Prostate gland (tissue), 2 donors: Measurements from ENCODE around the gene BPTF.

Source experiments
- CTCF ChIP-seq, 4 experiments: fragments of 200-600 bp in 2 of 4; fragments of 450-650 bp in 2 of 4; sonication (generic) in 2 of 4; IDR thresholded peaks; 1 replicate in 3 of 4; 2 replicates in 1 of 4; pipeline ENCODE4 v1.5.1; 2016 to 2019; ENCODE audit warnings: antibody characterized with exemption in 4 of 4, mild to moderate bottlenecking in 2 of 4, moderate library complexity in 2 of 4
- POLR2A ChIP-seq: fragments of 450-650 bp; IDR thresholded peaks from one replicate; pipeline ENCODE4 v1.6.1; 2016; ENCODE audit warnings: antibody characterized with exemption, mild to moderate bottlenecking

GRCh38 chr17:68006797-68007196, 181.5 kb downstream of the BPTF start:
- TF ChIP-seq CTCF (IDR thresholded peaks at IDR 0.05) (no peak), POLR2A (no peak)
